ENCODE data around the gene RFTN2. TPM values are rescaled to one million over a fixed set of nuclear protein-coding genes. Genes with fewer than 3 reads are reported as not detected.
"Not testable (repeated sequence)": the region's sequence is repeated elsewhere in the genome, so short reads cannot be mapped to it uniquely, and the experiment has no call there.

RFTN2 gene
- polyA plus RNA-seq, 4 donors, result 18.3 to 36.6 (median 24.5) TPM

DNA sequence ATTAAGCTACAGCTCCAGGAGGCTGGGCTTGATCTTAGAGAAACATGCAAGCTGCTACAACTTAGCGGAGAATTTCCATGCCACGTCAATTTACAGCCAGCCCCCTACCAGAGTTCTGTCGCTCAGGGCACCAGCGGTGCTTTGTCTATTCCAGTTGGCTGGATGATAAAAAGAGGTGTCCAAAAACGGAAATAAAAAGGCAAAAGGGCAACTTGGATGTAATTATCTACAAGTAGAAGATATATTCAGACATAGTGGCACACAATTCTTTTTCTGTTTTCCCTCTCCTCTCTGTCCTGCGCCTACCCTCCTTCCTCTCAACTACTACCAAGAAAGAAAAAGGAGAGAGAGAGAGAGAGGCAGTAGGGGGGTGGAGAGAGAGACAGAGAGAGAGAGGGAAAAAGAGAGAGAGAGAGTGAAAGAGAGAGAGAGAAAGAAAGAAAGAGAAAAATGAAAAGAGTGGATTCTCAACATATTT, 363 bp upstream of the RFTN2 start:
- peak in 3 of 4 donors; percentile 60 to 78 (median 64) for DNase-seq (ENCODE audit: low read depth in 4 of 4, low spot score in 3 of 4)

DNA sequence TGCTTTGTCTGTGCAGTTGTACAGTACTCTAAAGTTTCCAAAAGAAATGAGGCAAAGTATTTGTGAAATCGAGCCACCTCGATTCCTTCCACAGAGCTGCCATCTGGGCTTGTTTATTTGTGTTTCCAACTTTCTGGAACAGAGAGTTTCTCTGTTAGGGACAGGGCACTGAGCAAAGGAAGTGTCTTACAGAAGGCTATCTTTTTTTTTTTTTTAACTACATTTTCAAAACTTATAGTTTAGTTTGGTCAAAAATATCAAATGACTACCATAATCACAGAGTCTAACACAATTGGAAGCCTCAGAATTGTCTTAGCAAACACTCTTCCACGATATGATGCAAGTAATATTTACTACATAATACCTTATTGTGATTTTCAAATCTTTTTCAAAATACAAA, 796 bp downstream of the RFTN2 start:
- peak in 3 of 4 donors; percentile 29 to 42 (median 29) for DNase-seq (ENCODE audit: low read depth in 4 of 4, low spot score in 3 of 4)

DNA sequence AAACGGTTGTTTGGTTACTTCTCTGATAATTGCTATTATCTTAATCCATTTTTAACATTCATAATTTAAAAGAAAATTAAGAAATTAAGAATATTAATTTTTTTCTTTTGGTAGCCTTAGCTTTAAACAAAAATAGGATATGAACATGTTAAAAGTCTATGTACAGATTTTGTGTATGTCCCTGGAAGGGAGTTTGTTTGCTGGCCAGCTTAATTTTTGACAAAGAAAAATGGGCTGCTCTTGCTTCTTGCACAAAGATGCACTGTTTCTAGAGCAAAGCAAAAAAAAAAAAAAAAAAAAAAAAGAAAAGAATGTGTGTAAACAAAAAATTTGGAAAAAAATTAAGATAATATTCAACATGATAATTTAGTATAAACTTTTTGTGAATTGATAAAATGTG, 1.3 kb downstream of the RFTN2 start:
- peak in 2 of 4 donors; percentile 2 for DNase-seq (ENCODE audit: low read depth in 4 of 4, low spot score in 3 of 4)

DNA sequence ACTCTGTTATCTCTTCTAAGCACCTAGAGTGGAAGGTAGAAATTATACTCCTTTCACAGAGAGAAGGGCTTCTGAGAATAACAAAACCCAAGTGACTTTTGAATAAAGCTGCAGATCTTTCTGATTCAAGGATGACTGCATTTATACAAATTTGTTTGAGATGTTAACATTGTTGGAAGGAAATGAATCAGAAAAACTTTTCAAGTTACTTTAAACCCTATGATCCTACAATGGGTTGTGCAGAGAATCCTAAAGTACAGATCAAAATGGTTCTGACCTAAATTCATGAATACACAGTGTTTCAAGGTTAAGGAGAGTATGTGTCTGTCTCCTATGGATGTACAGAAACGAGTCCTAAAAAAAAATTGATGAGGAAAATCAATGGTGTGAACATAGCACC, 1.8 kb downstream of the RFTN2 start:
- peak in 3 of 4 donors; percentile 1 to 12 (median 7) for DNase-seq (ENCODE audit: low read depth in 4 of 4, low spot score in 3 of 4)

DNA sequence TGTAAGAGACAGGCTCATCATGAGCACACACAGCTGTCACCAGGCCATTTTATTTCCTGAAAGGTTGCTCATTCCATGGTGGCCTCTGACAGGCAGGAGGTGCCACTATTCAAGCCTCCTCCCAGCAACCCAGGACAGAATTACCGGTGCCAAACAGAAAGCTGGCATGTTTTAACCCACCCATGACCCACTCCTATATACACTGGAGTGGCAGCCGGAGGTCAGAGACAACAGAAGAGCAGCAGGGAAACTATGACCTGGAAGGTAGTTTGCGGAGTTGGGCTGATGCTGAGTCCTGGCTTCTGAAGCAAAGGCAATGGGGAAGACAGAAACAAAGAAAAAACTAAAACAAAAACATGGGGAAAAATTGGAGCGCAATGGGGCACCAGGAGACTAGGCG, 2.3 kb downstream of the RFTN2 start:
- peak in 3 of 4 donors; percentile 5 to 25 (median 12) for DNase-seq (ENCODE audit: low read depth in 4 of 4, low spot score in 3 of 4)

DNA sequence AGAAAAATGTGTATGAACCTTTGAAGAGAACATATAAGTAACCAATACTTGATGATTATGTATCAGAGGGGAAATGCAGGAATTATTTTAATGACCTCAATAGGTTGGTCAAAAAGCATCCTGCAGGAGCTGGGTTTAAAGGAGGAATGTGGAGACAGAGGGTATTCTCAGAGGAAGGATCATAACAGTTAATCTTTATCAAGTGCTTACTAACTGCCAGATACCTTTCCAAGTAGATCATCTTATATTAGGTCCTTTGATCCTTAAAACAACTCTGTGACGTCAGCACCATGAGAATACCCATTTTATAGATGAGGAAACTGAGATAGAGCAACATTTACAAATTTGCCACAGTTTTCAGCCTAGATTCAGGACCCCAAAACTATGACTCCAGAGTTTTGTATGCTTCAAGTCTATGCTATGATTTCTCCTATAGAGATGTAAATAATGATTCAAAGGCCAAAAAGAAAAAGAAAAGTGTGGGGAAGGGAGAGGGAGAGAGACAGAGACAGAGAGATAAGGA, 3.0 kb downstream of the RFTN2 start:
- DNase-seq (ENCODE audit: low read depth in 4 of 4, low spot score in 3 of 4), result no peak

DNA sequence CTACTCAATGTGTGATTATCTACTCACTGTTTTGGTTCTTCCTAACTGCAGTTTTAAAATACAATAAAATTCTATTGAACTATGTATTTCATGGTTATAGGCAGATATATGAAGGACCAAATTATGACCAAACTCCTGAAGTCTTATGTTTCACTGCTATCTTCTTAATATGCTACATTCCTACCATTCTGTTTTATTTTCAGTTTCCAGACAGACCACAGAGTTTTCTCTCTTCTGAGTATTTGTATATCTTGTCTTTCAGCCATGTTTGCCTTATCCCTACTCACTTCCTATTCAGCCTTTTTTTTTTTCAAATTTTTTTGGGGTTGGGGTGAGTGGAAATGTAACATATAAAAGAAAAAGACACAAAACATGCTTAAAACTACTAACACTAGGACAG, 6.3 kb downstream of the RFTN2 start:
- no peak for DNase-seq (ENCODE audit: low read depth in 4 of 4, low spot score in 3 of 4)

DNA sequence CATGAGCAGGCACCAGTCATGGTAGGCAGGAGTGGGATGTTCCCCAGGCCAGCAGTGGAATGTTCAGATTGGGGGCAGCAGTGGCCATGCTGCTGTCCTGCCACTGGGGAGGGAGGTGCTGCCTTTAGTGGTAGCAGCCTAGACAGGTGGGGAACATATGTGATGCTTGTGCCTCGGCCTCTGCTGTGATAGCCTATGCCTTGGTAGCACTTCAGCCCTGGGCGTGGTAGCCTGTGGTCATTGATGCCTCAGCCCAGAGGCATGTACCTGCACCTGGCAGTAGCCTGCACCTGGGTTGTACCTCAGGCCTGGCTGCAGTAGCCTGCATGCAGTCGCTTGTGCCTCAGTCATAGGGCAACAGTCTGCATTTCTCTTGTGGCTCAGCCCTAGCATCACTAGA, 7.1 kb downstream of the RFTN2 start:
- DNase-seq (ENCODE audit: low read depth in 4 of 4, low spot score in 3 of 4), result no peak

DNA sequence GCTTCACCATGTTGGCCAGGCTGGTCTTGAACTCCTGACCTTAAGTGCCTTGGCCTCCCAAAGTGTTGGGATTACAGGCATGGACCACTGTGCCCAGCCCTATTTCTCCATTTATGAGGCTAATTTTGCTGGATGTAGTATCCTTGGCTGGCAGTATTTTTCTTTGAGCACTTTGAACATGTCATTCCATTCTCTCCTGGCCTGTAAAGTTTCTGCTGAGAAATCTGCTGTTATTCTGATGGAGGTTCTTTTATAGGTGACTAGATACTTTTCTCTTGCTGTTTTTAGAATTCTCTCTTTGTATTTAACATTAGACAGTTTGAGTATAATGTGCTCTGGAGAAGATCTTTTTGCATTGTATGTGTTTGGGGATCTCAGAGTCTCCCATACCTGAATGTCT, 9.1 kb downstream of the RFTN2 start:
- DNase-seq (ENCODE audit: low read depth in 4 of 4, low spot score in 3 of 4), result no peak

DNA sequence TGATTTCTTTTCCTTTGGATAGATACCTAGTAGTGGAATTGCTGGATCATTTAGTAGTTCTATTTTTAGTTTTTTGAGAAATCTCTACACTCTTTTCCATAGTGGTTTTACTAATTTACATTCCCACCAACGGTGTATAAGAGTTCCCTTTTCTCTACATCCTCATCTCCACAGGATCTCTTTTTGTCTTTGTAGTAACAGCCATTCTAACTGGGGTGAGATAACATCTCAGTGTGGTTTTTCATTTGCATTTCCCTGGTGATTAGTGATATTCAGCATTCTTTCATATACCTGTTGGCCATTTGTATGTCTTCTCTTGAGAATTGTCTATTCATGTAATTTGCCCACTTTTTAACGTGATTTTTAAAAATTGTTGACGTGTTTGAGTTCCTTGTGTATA, 13.8 kb downstream of the RFTN2 start:
- no peak for DNase-seq (ENCODE audit: low read depth in 4 of 4, low spot score in 3 of 4)

DNA sequence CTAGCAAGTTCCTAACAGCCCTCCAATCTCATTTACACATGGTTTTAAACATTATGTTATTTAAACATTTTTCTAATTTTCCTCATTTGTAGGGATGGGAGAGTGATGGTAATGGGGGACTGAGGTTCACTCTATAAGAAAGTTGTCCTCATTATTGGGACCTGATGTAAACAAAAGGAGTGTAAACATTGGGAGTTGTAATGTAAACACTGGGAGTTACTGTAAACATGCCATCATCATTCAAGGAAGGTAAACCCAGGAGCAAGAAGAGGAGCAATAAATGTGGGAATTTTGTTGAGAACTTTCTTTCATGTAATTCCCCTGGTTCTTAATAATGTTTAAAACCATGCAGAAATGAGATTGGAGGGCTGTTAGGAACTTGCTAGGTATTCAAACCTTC, 17.8 kb downstream of the RFTN2 start:
- DNase-seq (ENCODE audit: low read depth in 4 of 4, low spot score in 3 of 4), result no peak

DNA sequence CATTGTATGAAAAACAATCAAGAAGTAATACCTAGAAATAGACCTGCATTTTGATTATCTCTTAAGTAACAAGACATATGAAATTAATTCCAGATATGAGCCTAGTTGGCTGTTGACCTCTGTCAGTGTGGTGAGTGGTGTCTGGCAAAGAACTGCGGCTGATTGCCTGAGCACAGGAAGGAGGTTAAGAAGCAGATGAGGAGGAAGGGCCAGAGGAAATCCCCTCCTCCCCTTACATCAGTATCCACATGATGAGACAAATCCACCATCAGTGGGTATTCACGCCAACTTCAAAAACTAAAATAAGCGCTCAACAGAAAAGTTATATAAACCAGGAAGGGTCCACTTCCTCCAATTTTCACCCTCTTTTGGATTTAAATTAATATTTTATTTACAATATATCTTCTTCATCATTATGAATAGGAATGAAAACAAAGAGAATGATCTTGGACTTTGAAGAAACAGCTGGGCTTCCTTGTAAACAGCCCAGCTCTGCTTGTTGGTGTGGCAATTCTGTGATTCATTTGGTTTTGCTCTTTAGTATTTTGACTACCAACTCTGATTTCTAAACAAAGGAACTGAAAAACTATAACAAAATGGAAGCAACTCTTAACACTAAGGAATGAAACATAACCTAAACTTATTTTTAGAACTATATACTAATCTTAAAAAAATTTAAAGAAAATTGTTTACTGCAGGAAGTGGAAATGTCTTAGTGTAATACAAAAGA, 27.3 kb downstream of the RFTN2 start:
- no peak for DNase-seq (ENCODE audit: low read depth in 4 of 4, low spot score in 3 of 4)

DNA sequence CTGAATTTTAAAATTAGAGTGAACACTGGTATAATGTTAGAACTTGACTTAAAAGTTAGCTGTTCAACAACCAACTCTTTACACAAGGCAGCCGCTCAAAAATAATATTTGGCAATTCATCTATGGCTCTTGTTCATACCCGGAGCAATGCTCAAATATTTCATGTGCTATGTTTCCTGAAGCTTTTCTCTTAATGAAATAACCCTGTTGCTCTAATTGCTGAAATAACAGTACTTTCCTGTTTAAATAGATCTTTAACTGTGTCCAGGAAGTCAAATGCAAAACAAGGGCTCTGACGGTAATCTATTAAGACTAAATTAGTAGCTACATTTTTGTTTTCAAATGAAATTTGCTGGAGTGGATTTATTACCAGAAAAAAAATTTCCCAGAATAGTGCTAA, 33.7 kb downstream of the RFTN2 start:
- no peak for DNase-seq (ENCODE audit: low read depth in 4 of 4, low spot score in 3 of 4)

DNA sequence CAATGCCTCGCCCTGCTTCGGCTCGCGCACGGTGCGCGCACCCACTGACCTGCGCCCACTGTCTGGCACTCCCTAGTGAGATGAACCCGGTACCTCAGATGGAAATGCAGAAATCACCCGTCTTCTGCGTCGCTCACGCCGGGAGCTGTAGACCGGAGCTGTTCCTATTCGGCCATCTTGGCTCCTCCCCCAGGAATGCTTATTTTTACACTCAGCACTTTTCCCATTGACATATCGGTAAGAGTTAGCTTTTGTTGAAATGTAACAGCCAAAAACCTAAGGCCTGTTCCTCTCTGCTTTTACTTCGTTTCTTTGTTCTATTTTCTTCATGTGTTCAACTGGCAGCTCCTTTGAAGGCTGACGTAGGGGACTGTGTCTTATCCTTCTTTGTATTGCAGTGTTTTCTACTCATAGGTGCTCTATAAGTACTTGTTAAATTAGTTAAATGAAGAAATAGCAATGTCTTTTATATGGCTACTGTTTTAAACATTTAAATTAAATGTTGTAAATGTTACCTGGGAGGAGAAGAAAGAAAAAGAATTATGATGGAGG, 34.7 kb downstream of the RFTN2 start:
- not testable (repeated sequence) for DNase-seq (ENCODE audit: low read depth in 4 of 4, low spot score in 3 of 4)

DNA sequence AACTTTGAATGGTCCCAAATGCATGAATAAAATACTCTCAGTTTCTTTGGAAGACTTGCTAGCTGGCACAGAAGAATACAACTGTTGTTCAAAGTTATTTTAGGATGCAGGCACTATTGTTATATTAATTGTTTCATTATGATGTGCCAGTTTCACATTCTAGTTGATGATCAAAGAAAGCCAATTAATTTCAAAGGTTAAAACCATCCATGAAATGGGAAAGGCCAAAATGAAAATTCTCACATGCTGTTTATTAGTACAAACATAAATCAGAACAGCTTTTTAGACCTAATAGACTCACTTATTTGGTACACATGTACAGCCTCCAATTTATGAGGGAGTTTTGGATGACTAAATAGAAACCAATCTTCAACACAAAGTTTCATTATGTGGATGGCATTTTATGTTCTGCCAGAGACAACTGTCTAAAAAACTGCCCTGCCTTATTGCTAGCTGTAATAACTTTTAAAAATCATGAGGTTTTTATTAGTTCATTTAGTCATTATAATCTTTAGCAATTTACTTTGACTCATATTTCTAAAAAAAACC, 42.2 kb downstream of the RFTN2 start:
- no peak for DNase-seq (ENCODE audit: low read depth in 4 of 4, low spot score in 3 of 4)

DNA sequence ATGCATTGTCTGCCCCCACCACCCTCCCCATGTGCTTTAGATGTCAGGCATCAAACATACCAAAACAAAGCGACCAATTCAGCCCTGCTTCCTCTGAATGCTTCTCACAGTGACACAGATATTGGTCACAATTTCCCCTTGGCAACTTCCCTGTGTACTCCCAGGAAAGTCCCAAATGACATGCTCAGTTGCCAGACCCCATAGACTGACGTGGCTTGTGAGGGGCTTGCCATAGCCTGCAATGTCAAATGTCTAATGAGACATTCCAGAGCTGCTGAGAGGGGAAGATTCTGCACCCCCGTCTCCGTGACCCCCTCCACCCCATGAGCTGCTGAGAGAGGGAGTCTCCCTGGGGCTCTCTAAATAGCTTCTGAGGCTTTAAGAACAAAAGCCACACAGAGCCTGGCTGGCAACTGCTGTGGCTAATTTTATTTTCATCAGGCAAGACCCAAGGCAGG, 47.3 kb downstream of the RFTN2 start:
- no peak for DNase-seq (ENCODE audit: low read depth in 4 of 4, low spot score in 3 of 4)

DNA sequence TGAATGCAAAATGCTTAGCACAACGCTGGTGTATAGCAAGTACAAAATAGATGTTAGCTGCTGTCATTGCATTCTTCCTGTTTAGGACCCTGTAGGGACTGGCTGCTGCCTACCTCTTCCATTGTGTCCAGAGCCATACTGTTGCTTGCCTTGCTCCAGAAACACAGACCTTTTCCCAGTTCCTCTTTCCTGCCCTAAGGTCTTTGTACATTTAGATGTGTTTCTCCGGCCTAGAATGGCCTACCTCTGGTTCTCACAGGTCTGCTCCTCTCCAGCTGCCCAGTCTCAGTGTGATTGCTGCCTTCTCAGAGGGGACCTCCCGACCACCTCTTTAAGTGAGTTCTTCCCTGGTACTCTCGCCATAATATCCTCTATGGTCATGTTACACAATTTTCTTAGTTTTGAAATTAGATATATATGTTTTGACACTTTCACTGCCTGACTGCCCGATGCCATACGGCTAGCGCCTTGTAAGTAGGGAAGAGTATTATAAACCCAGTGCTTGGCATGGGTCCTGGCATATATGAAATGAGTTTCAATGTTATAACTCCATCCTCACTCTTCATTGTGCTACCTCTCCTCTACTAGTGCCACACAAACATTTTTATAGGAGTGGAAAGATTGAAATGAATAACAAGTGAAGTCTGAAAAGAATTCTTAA, 48.3 kb downstream of the RFTN2 start:
- no peak for DNase-seq (ENCODE audit: low read depth in 4 of 4, low spot score in 3 of 4)

DNA sequence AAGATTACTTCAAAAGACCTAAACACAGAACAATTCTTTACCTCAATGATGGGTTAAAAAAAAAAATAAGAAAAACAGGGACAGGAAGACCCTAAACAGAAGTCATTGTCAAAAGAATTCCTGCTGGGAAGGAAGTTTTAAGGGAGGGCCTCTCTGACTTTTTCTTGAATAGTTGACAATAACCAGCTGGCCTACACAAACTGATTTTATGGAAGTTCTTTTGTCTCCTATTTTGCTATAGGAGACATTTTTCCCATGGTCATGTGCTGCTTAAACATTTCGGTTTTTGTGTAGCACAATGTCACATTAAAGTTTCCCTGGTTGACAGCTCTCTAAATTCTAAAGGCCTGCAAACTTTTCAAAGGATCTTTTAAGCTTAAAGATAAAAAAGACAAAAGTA, 55.3 kb downstream of the RFTN2 start:
- DNase-seq (ENCODE audit: low read depth in 4 of 4, low spot score in 3 of 4), result peak in 3 of 4 donors; percentile 41 to 46 (median 44)

DNA sequence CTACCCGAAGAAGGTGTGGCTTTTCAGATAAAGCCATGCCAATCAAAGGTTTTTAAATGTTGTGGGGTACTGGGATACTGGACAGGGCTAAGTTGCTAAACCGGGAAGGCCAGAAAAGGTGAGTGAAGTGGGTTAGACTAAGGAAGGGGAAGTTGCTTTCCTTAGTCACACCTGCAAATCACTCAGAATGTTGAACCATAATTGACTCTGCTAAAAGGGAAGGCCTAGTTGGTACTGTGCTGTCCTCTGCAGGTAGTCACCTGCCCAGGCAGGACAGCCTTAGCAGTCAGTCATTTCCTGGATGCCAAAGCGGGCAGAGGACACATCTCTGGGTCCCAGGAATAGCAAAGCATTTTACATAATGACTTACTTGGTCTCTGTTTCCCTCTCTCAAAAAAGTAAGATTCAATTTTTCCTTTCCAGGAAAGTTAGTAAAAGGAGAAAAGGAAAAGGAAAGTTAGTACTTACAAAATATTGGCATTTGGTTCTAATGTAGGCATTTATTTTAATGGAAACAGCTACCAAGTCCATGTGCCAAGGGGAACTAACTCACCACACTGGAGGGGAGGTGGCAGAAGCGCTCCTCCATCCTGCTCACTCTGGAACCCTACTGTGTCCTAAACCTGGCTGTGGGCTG, 60.3 kb downstream of the RFTN2 start:
- DNase-seq (ENCODE audit: low read depth in 4 of 4, low spot score in 3 of 4), result no peak

DNA sequence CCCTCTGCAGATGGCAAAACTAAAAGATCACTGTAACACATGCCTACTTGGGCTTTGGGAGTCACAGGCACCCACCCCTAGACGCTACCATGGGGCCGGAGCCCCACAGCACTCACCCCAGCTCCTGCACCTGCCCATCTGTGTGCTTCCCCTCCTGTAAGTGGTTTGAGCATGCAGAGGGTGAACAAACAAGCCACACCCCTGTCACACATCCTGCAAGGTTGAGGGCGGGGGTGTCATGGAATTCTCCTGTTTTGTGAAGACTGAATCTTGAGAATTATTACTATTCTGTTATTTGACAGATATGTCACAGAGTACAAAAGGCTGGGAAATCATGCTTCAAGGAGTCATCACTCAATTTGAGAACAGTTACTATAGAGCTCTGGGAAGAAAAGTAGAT, 60.9 kb downstream of the RFTN2 start:
- DNase-seq (ENCODE audit: low read depth in 4 of 4, low spot score in 3 of 4), result no peak

DNA sequence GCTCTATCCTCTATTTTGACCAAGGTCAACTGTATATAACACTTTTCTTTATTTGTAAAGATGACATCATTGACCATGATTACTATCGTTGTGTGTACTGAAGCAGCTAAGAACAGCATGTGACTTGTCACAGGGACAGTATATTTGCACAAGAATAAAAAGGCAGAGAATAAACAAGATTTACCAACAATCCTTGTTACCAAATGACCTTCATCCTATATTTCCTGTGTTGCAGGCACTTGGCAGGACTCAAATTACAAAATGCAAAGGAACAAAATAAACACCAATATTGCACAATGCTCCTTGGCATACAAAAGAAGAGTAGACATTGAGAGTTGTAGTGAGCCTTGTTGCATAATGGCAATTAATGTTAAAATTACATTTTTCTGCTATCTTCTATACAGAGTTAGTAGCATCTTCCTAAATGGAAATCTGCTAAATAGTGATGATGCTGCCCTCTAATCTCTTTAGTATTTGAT, 61.8 kb downstream of the RFTN2 start:
- DNase-seq (ENCODE audit: low read depth in 4 of 4, low spot score in 3 of 4), result no peak
